HepG2 (cell line): ENCODE measurements around the gene CEACAM5. TPM values are rescaled to one million over a fixed set of nuclear protein-coding genes. Genes with fewer than 3 reads are reported as not detected.

Experiments used
- ATAC-seq: fragments of 200-7000 bp; cut with Tn5 transposase; 3 replicates; pipeline ENCODE4 v1.9.1; 2020; ENCODE audit warnings: mild to moderate bottlenecking, moderate library complexity
- BruUV-seq: library from RNA; stranded (reverse); fragments of 400-500 nt; replicated peaks from 2 replicates; lab custom pipeline; 2021; lab: Mats Ljungman, UMichigan
- CTCF ChIA-PET: fragments of 300-600 bp; formaldehyde crosslinking; extraction: SDS; loops from one replicate; lab custom pipeline; 2021; ENCODE audit warnings: low total read pairs, inconsistent platforms, low intra/inter-chr PET ratio; lab: Yijun Ruan, JAX
- POLR2A ChIA-PET: fragments of 350-600 bp; sonication (Branson Sonifier 250); formaldehyde crosslinking; loops from one replicate; lab custom pipeline; 2020; ENCODE audit warnings: antibody characterized with exemption, inconsistent platforms; lab: Yijun Ruan, JAX
- DNase-seq: peaks from one replicate; pipeline ENCODE4 v3.0.0-alpha.2; 2015; ENCODE audit warnings: low spot score
- FAIRE-seq: peaks from 3 replicates; lab custom pipeline; 2011; peaks lifted over from hg19 to GRCh38; lab: Jason Lieb, UNC
- H2AFZ ChIP-seq: one replicate; pipeline ENCODE4 v1.6.1; 2011; ENCODE audit warnings: low read length, inconsistent platforms
- H3K27ac ChIP-seq: fragments of 300-600 bp; 3 replicates; pipeline ENCODE4 v1.8.0; 2011; ENCODE audit warnings: mixed run types, mild to moderate bottlenecking, mixed read lengths, low read length, inconsistent platforms; ENCODE audit not compliant: insufficient read depth; ENCODE audit errors: extremely low read length
- H3K27me3 ChIP-seq, 2 experiments: fragments of 200-600 bp in 1 of 2; 2 replicates in 1 of 2; 3 replicates in 1 of 2; pipeline versions ENCODE4 v1.6.0 to v1.8.0; 2011; ENCODE audit warnings: low read length in 2 of 2, mild to moderate bottlenecking in 2 of 2, moderate library complexity in 2 of 2, inconsistent platforms in 1 of 2; ENCODE audit not compliant: insufficient read depth in 2 of 2, control insufficient read depth in 1 of 2
- H3K36me3 ChIP-seq, 2 experiments: fragments of 200-600 bp in 1 of 2; replicated peaks in 1 of 2; 2 replicates in 1 of 2; 3 replicates in 1 of 2; pipeline versions ENCODE4 v1.5.1 to v1.8.0; 2011; ENCODE audit warnings: low read length in 2 of 2, inconsistent platforms in 1 of 2; ENCODE audit not compliant: insufficient read depth in 2 of 2, control insufficient read depth in 1 of 2
- H3K4me1 ChIP-seq: 2 replicates; pipeline ENCODE4 v1.5.1; 2012; ENCODE audit warnings: low read length, inconsistent platforms; ENCODE audit not compliant: insufficient read depth
- H3K4me2 ChIP-seq: 2 replicates; pipeline ENCODE4 v1.6.0; 2011; ENCODE audit warnings: low read depth, low read length, inconsistent platforms
- H3K4me3 ChIP-seq, 3 experiments: fragments of 200-600 bp in 1 of 3; sonication (generic), shearing (Covaris generic) in 1 of 3; replicated peaks in 1 of 3; 2 replicates each; pipeline ENCODE4 v1.5.1; 2011 to 2016; ENCODE audit warnings: low read length in 3 of 3, inconsistent platforms in 2 of 3, low read depth in 2 of 3, mild to moderate bottlenecking in 2 of 3, control low read depth in 1 of 3, mixed read lengths in 1 of 3; ENCODE audit not compliant: insufficient read depth in 1 of 3
- H3K79me2 ChIP-seq: one replicate; pipeline ENCODE4 v1.6.1; 2011; ENCODE audit warnings: low read length, inconsistent platforms; ENCODE audit not compliant: insufficient read depth
- H3K9ac ChIP-seq: 2 replicates; pipeline ENCODE4 v1.6.0; 2011; ENCODE audit warnings: mild to moderate bottlenecking, low read depth, low read length, inconsistent platforms; ENCODE audit not compliant: insufficient read depth
- H3K9me3 ChIP-seq: 2 replicates; pipeline ENCODE4 v1.5.1; 2012; ENCODE audit warnings: mild to moderate bottlenecking, low read length
- H4K20me1 ChIP-seq: 2 replicates; pipeline ENCODE4 v1.6.0; 2011; ENCODE audit warnings: inconsistent platforms, mild to moderate bottlenecking, low read length, moderate library complexity; ENCODE audit not compliant: insufficient read depth
- CBFB ChIP-seq: sonication (generic); formaldehyde crosslinking; IDR thresholded peaks from 2 replicates; pipeline ENCODE4 v1.4.0; 2020; ENCODE audit warnings: missing genetic modification reagents
- CENPT ChIP-seq: sonication (generic); formaldehyde crosslinking; IDR thresholded peaks from 2 replicates; pipeline ENCODE4 v1.8.0; 2022; ENCODE audit warnings: low read depth, mild to moderate bottlenecking, moderate library complexity, missing genetic modification reagents
- CREB1 ChIP-seq, 2 experiments: fragments of 450-650 bp in 1 of 2; IDR thresholded peaks; 2 replicates each; pipeline ENCODE4 v1.6.1; 2016 to 2017; ENCODE audit warnings: control low read depth in 1 of 2, mild to moderate bottlenecking in 1 of 2, missing compliant biosample characterization in 1 of 2, missing genetic modification characterization in 1 of 2
- EHMT2 ChIP-seq: fragments of 200-600 bp; sonication (generic); IDR thresholded peaks from 2 replicates; pipeline ENCODE4 v1.7.0; 2017; ENCODE audit warnings: antibody characterized with exemption, low read depth, low read length, borderline replicate concordance
- ETV5 ChIP-seq: IDR thresholded peaks from 2 replicates; pipeline ENCODE4 v1.6.1; 2018; ENCODE audit warnings: missing biosample characterization, missing genetic modification reagents, inconsistent platforms, borderline replicate concordance
- HNRNPK ChIP-seq: fragments of 200-400 bp; formaldehyde crosslinking; IDR thresholded peaks from 2 replicates; pipeline ENCODE4 v1.6.1; 2018; ENCODE audit warnings: low read length, low read depth, moderate library complexity, mild to moderate bottlenecking; ENCODE audit not compliant: poor library complexity, severe bottlenecking
- LBX2 ChIP-seq: sonication (generic); formaldehyde crosslinking; IDR thresholded peaks from 2 replicates; pipeline ENCODE4 v1.5.0; 2020; ENCODE audit warnings: missing genetic modification reagents, mild to moderate bottlenecking, borderline replicate concordance
- PRDM4 ChIP-seq: sonication (generic); formaldehyde crosslinking; IDR thresholded peaks from 2 replicates; pipeline ENCODE4 v1.9.0; 2021; ENCODE audit warnings: missing genetic modification reagents, borderline replicate concordance
- RBFOX2 ChIP-seq: fragments of 200-400 bp; formaldehyde crosslinking; IDR thresholded peaks from 2 replicates; pipeline ENCODE4 v1.6.1; 2017; ENCODE audit warnings: low read depth, mild to moderate bottlenecking, low read length
- SAP130 ChIP-seq: IDR thresholded peaks from 2 replicates; pipeline ENCODE4 v1.6.1; 2016; ENCODE audit warnings: low read depth
- ZFP91 ChIP-seq: sonication (generic); formaldehyde crosslinking; IDR thresholded peaks from 2 replicates; pipeline ENCODE4 v1.9.0; 2022; ENCODE audit warnings: missing genetic modification reagents, mild to moderate bottlenecking, borderline replicate concordance
- ZNF230 ChIP-seq: sonication (generic); formaldehyde crosslinking; IDR thresholded peaks from 2 replicates; pipeline ENCODE4 v1.4.0; 2020; ENCODE audit warnings: mild to moderate bottlenecking, missing genetic modification reagents
- ZNF264 ChIP-seq: sonication (generic); formaldehyde crosslinking; IDR thresholded peaks from 2 replicates; pipeline ENCODE4 v1.4.0; 2020; ENCODE audit warnings: missing genetic modification reagents
- ZNF687 ChIP-seq: sonication (generic); formaldehyde crosslinking; IDR thresholded peaks from 2 replicates; pipeline ENCODE4 v1.5.1; 2020; ENCODE audit warnings: mild to moderate bottlenecking, missing genetic modification reagents, moderate library complexity
- ZSCAN9 ChIP-seq: IDR thresholded peaks from 2 replicates; pipeline ENCODE4 v1.6.1; 2016; ENCODE audit warnings: borderline replicate concordance
- in situ Hi-C: cut with HindIII; loops from 2 replicates; pipeline ENCODE4 v1.10.0; 2017; ENCODE audit warnings: low pct_unique_long_range_greater_than_20kb; ENCODE audit not compliant: extremely low pct_ligation_motif_present
- intact Hi-C: fragments of 100-400 bp; cut with micrococcal nuclease; formaldehyde crosslinking; loops from one replicate; pipeline ENCODE4 v1.10.0; 2022; ENCODE audit not compliant: unreplicated experiment
- polyA plus RNA-seq, 8 experiments: library from polyadenylated mRNA; depleted of rRNA in 3 of 8; stranded (reverse) in 7 of 8; unstranded in 1 of 8; fragments of >200 nt; fragmentation: Illumina TruSeq in 4 of 8; extraction: Trizol in 4 of 8; gene quantifications; 2 replicates each; pipeline versions ENCODE4 v1.2.1 to v1.2.3, GENCODE V29; 2011 to 2016; ENCODE audit warnings: low read depth in 4 of 8, missing spikeins in 1 of 8, mixed read lengths in 1 of 8; ENCODE audit not compliant: insufficient read depth in 1 of 8
- total RNA-seq, 5 experiments: library from RNA; depleted of rRNA; stranded (reverse); fragments of >200 nt; fragmentation: Illumina TruSeq; extraction: Trizol; gene quantifications; 2 replicates each; pipeline ENCODE4 v1.2.3, GENCODE V29; 2016; ENCODE audit warnings: low read depth in 1 of 5

CEACAM5 gene
- total and polyA plus RNA-seq, 2 of the 13 experiments (the other 11 are each of a cell fraction or from before 2014, with no cell fraction given), result not detected

GRCh38 chr19:41670755-41671154 is 37.7 kb upstream of the CEACAM5 start:
- Histone ChIP-seq H3K9me3 (peaks cover 15% of the 10 kb centered on the region), H3K27me3 (no peaks in the 10 kb centered on the region), H3K4me2 (no peak overlapping the region), H3K4me3 (no peak overlapping the region), H3K79me2 (no peaks in the 10 kb centered on the region), H2AFZ (no peak overlapping the region), H4K20me1 (no peaks in the 10 kb centered on the region), H3K27ac (no peak overlapping the region), H3K9ac (no peak overlapping the region), H3K36me3 (no peaks in the 10 kb centered on the region), H3K4me1 (no peaks in the 10 kb centered on the region)
- ChIA-PET CTCF (no interaction called here), POLR2A (no interaction called here)
- intact Hi-C loops, result no loop called here
- TF ChIP-seq PRDM4 (CRISPR knock-in tag) (no peak), RBFOX2 (no peak), EHMT2 (no peak), LBX2 (CRISPR knock-in tag) (no peak), ZNF687 (no peak), ZNF264 (CRISPR knock-in tag) (no peak), SAP130 (no peak), HNRNPK (no peak), CBFB (no peak), CREB1 (IDR thresholded peaks at IDR 0.05) (no peak), CREB1 (CRISPR knock-in tag; IDR thresholded peaks at IDR 0.05) (no peak), ETV5 (CRISPR knock-in tag) (no peak), ZSCAN9 (no peak), CENPT (no peak), ZNF230 (CRISPR knock-in tag) (no peak), ZFP91 (no peak)
- in situ Hi-C loops, result no loop called here
- FAIRE-seq (no peak), ATAC-seq (no peak), DNase-seq (no peak)
- BruUV-seq, result no TSS peak
